H1 (cell line): Measurements from ENCODE around the gene DNAJC21. TPM values are rescaled to one million over a fixed set of nuclear protein-coding genes. Genes with fewer than 3 reads are reported as not detected.

Experiments used
- CTCF ChIA-PET: fragments of 300-600 bp; sonication (Branson Sonifier 250); formaldehyde crosslinking; loops from one replicate; lab custom pipeline; 2021; ENCODE audit not compliant: partially characterized antibody; lab: Charles Lee
- POLR2A ChIA-PET: fragments of 300-600 bp; sonication (Branson Sonifier 250); formaldehyde crosslinking; loops from one replicate; lab custom pipeline; 2021; ENCODE audit warnings: inconsistent platforms; ENCODE audit not compliant: partially characterized antibody; lab: Charles Lee
- DNase-seq, 2 experiments: peaks; one replicate each; pipeline versions ENCODE4 v3.0.0 to v3.0.0-alpha.2; 2010 to 2022; ENCODE audit warnings: low spot score in 2 of 2, low read depth in 1 of 2, mixed read lengths in 1 of 2
- FAIRE-seq: peaks from 2 replicates; lab custom pipeline; 2011; peaks lifted over from hg19 to GRCh38; lab: Jason Lieb, UNC
- H2AFZ ChIP-seq: 2 replicates; pipeline ENCODE4 v1.8.1; 2012; ENCODE audit warnings: low read length, inconsistent platforms
- H2AK5ac ChIP-seq: 2 replicates; pipeline ENCODE4 v1.6.1; 2013; ENCODE audit warnings: low read depth, low read length
- H2BK120ac ChIP-seq: replicated peaks from 2 replicates; pipeline ENCODE3; 2013; ENCODE audit warnings: low read depth, low read length, inconsistent platforms
- H2BK12ac ChIP-seq: 2 replicates; pipeline ENCODE4 v1.6.1; 2013; ENCODE audit warnings: low read depth, low read length
- H2BK15ac ChIP-seq: 2 replicates; pipeline ENCODE4 v1.6.1; 2013; ENCODE audit warnings: low read length
- H2BK20ac ChIP-seq: 2 replicates; pipeline ENCODE4 v1.6.1; 2013; ENCODE audit warnings: low read length
- H2BK5ac ChIP-seq: 2 replicates; pipeline ENCODE4 v1.6.1; 2013; ENCODE audit warnings: low read depth, low read length
- H3K14ac ChIP-seq: 2 replicates; pipeline ENCODE4 v1.6.1; 2013; ENCODE audit warnings: inconsistent platforms; ENCODE audit not compliant: insufficient read length
- H3K18ac ChIP-seq: 2 replicates; pipeline ENCODE4 v1.6.1; 2013; ENCODE audit warnings: low read length; ENCODE audit errors: extremely low read depth
- H3K23ac ChIP-seq: 2 replicates; pipeline ENCODE4 v1.6.1; 2013; ENCODE audit warnings: inconsistent platforms; ENCODE audit not compliant: insufficient read length
- H3K23me2 ChIP-seq: 2 replicates; pipeline ENCODE4 v1.6.1; 2013; ENCODE audit warnings: low read depth, low read length
- H3K27ac ChIP-seq: 2 replicates; pipeline ENCODE4 v1.6.1; 2011; ENCODE audit warnings: low read depth, low read length, inconsistent platforms
- H3K27me3 ChIP-seq, 4 experiments: replicated peaks in 1 of 4; 1 replicate in 1 of 4; 2 replicates in 3 of 4; pipeline versions ENCODE4 v1.6.1 to v1.8.1; 2011 to 2013; ENCODE audit warnings: low read length in 3 of 4, mild to moderate bottlenecking in 3 of 4, inconsistent platforms in 2 of 4, mixed read lengths in 2 of 4, moderate library complexity in 1 of 4; ENCODE audit not compliant: control insufficient read depth in 3 of 4, insufficient read depth in 3 of 4; ENCODE audit errors: extremely low read depth in 1 of 4
- H3K36me3 ChIP-seq, 4 experiments: 2 replicates each; pipeline versions ENCODE4 v1.6.1 to v1.8.1; 2011 to 2013; ENCODE audit warnings: mild to moderate bottlenecking in 4 of 4, low read length in 3 of 4, moderate library complexity in 2 of 4, control low read depth in 1 of 4, inconsistent platforms in 1 of 4; ENCODE audit not compliant: insufficient read depth in 4 of 4, control insufficient read depth in 2 of 4
- H3K4ac ChIP-seq: replicated peaks from 2 replicates; pipeline ENCODE3; 2013; ENCODE audit warnings: low read length, low read depth, mixed read lengths, inconsistent platforms; ENCODE audit not compliant: insufficient read length
- H3K4me1 ChIP-seq, 4 experiments: replicated peaks in 1 of 4; 1 replicate in 1 of 4; 2 replicates in 3 of 4; pipeline versions ENCODE4 v1.6.1 to v1.8.1; 2011 to 2013; ENCODE audit warnings: low read length in 3 of 4, inconsistent platforms in 2 of 4, mixed read lengths in 1 of 4; ENCODE audit not compliant: insufficient read depth in 4 of 4, control insufficient read depth in 3 of 4
- H3K4me2 ChIP-seq, 2 experiments: 2 replicates each; pipeline versions ENCODE4 v1.6.1 to v1.8.1; 2011 to 2013; ENCODE audit warnings: low read depth in 2 of 2, low read length in 2 of 2, control low read depth in 1 of 2, inconsistent platforms in 1 of 2, mild to moderate bottlenecking in 1 of 2; ENCODE audit not compliant: insufficient read depth in 1 of 2
- H3K4me3 ChIP-seq, 4 experiments: fragments of 200-600, 300-600 bp in 1 of 4; sonication (generic), shearing (Covaris generic), sonication (Bioruptor Twin) in 1 of 4; 2 replicates each; pipeline versions ENCODE4 v1.5.1 to v1.8.1; 2011 to 2016; ENCODE audit warnings: low read length in 4 of 4, low read depth in 3 of 4, control low read depth in 2 of 4, inconsistent platforms in 2 of 4, mild to moderate bottlenecking in 2 of 4, mixed read lengths in 1 of 4, moderate library complexity in 1 of 4; ENCODE audit not compliant: insufficient read depth in 2 of 4; ENCODE audit errors: extremely low read depth in 1 of 4
- H3K56ac ChIP-seq: replicated peaks from 2 replicates; pipeline ENCODE3; 2013; ENCODE audit warnings: low read depth, mild to moderate bottlenecking, mixed read lengths, low read length, inconsistent platforms; ENCODE audit not compliant: insufficient read length
- H3K79me1 ChIP-seq: 2 replicates; pipeline ENCODE4 v1.6.1; 2013; ENCODE audit warnings: low read depth, low read length, control low read depth
- H3K79me2 ChIP-seq, 2 experiments: 2 replicates each; pipeline versions ENCODE4 v1.6.1 to v1.8.1; 2012 to 2013; ENCODE audit warnings: low read length in 2 of 2, mild to moderate bottlenecking in 2 of 2, inconsistent platforms in 1 of 2; ENCODE audit not compliant: insufficient read depth in 2 of 2, control insufficient read depth in 1 of 2
- H3K9ac ChIP-seq, 4 experiments: replicated peaks in 1 of 4; 1 replicate in 1 of 4; 2 replicates in 3 of 4; pipeline versions ENCODE4 v1.6.1 to v1.8.1; 2011 to 2013; ENCODE audit warnings: low read depth in 3 of 4, low read length in 3 of 4, control low read depth in 2 of 4, mild to moderate bottlenecking in 2 of 4, moderate library complexity in 2 of 4, inconsistent platforms in 1 of 4; ENCODE audit errors: extremely low read depth in 1 of 4
- H3K9me3 ChIP-seq, 2 experiments: 2 replicates each; pipeline versions ENCODE4 v1.6.1 to v1.8.1; 2012 to 2013; ENCODE audit warnings: mild to moderate bottlenecking in 2 of 2, moderate library complexity in 2 of 2, control low read depth in 1 of 2, inconsistent platforms in 1 of 2, low read depth in 1 of 2, low read length in 1 of 2, mixed read lengths in 1 of 2; ENCODE audit not compliant: insufficient read depth in 2 of 2
- H4K20me1 ChIP-seq, 2 experiments: replicated peaks in 1 of 2; 2 replicates each; pipeline versions ENCODE3 to v1.8.1; 2011 to 2013; ENCODE audit warnings: inconsistent platforms in 2 of 2, low read length in 2 of 2, mild to moderate bottlenecking in 1 of 2; ENCODE audit not compliant: insufficient read depth in 2 of 2, control insufficient read depth in 1 of 2
- H4K5ac ChIP-seq: 2 replicates; pipeline ENCODE4 v1.6.1; 2013; ENCODE audit warnings: low read length, low read depth, mixed read lengths, inconsistent platforms; ENCODE audit not compliant: insufficient read length
- H4K8ac ChIP-seq: 2 replicates; pipeline ENCODE4 v1.8.0; 2013; ENCODE audit warnings: mild to moderate bottlenecking, moderate library complexity, low read length, inconsistent platforms; ENCODE audit not compliant: insufficient read depth; ENCODE audit errors: extremely low read depth
- H4K91ac ChIP-seq: replicated peaks from 2 replicates; pipeline ENCODE3; 2013; ENCODE audit warnings: low read length, mixed read lengths, inconsistent platforms; ENCODE audit not compliant: insufficient read length
- CTBP2 ChIP-seq: IDR thresholded peaks from 2 replicates; pipeline ENCODE4 v1.7.0; 2011; ENCODE audit warnings: borderline replicate concordance, mild to moderate bottlenecking, moderate library complexity, mixed read lengths, low read length; ENCODE audit not compliant: insufficient read depth, insufficient read length
- EZH2 ChIP-seq: fragments of 200-600 bp; sonication (generic); IDR thresholded peaks from 2 replicates; pipeline ENCODE4 v1.7.1; 2012; ENCODE audit warnings: low read depth, mild to moderate bottlenecking, moderate library complexity, low read length, inconsistent platforms; ENCODE audit not compliant: severe bottlenecking
- FOSL1 ChIP-seq: IDR thresholded peaks from 2 replicates; pipeline ENCODE4 v1.6.1; 2011; ENCODE audit warnings: mild to moderate bottlenecking, low read depth, low read length, moderate library complexity; ENCODE audit not compliant: insufficient read depth
- MAFK ChIP-seq: IDR thresholded peaks from 2 replicates; pipeline ENCODE4 v1.6.1; 2012; ENCODE audit warnings: low read depth, mild to moderate bottlenecking, improper control_type of control experiment, low read length
- PHF8 ChIP-seq: fragments of 200-600 bp; sonication (generic); conservative IDR thresholded peaks from 2 replicates; pipeline ENCODE4 v1.7.1; 2012; ENCODE audit warnings: low read depth, mild to moderate bottlenecking, inconsistent platforms, low read length, moderate library complexity
- TAF7 ChIP-seq: optimal IDR thresholded peaks from 2 replicates; pipeline ENCODE3; 2011; ENCODE audit warnings: low read depth, mild to moderate bottlenecking, inconsistent platforms, low read length, moderate library complexity, borderline replicate concordance
- WGBS, 2 experiments: shearing (Covaris generic) in 1 of 2; methylation state at CpG; one replicate each; pipeline versions ENCODE4 v1.1.6 to v1.1.7; 2013 to 2015; ENCODE audit warnings: low lambda C conversion rate in 2 of 2, mixed read lengths in 2 of 2, inconsistent platforms in 1 of 2, low coverage in 1 of 2, missing lambda C conversion rate in 1 of 2; ENCODE audit not compliant: insufficient replicate concordance in 2 of 2, insufficient coverage in 1 of 2, insufficient read length in 1 of 2; ENCODE audit errors: extremely low coverage in 1 of 2, missing lambda C conversion rate in 1 of 2; 5-methylcytosine and 5-hydroxymethylcytosine counted together
- polyA plus RNA-seq, 7 experiments: library from polyadenylated mRNA; depleted of rRNA in 3 of 7; stranded (reverse) in 5 of 7; unstranded in 2 of 7; fragments of >200 nt in 5 of 7; fragments of 200-250 nt in 2 of 7; gene quantifications; 1 replicate in 5 of 7; 2 replicates in 1 of 7; 4 replicates in 1 of 7; pipeline versions ENCODE4 v1.2.1 to v1.2.3, GENCODE V29; 2011 to 2013; ENCODE audit warnings: missing spikeins in 2 of 7, mixed read lengths in 2 of 7
- total RNA-seq: library from RNA; stranded (reverse); fragmentation: NEBNext Ultra II Directional; extraction: Animal tissue kit (Norgen Biotek cat#: 25700); gene quantifications from 2 replicates; pipeline ENCODE4 v1.2.1, GENCODE V29; 2021

DNAJC21 gene
- total and polyA plus RNA-seq, 2 of the 8 experiments (the other 6 are each of a cell fraction or from before 2014, with no cell fraction given) = 5.1 to 47.5 TPM

- FAIRE-seq = no peak
- H3K23ac ChIP-seq = no peak overlapping the region
- no peaks in the 10 kb centered on the region for H4K20me1 ChIP-seq
- TF ChIP-seq CTBP2 (no peak), MAFK (no peak), TAF7 (no peak), PHF8 (no peak), EZH2 (no peak), FOSL1 (no peak)
These were observed 72.5 kb downstream of the DNAJC21 start for GRCh38 chr5:35001842-35002241.

More at GRCh38 chr5:35001842-35002241, 72.5 kb downstream of the DNAJC21 start:
- Histone ChIP-seq H2AK5ac (no peak overlapping the region), H3K27ac (no peak overlapping the region), H2BK5ac (no peak overlapping the region), H3K4me2 (no peak overlapping the region), H3K23me2 (no peaks in the 10 kb centered on the region), H3K14ac (no peak overlapping the region), H3K36me3 (no peaks in the 10 kb centered on the region), H2AFZ (no peak overlapping the region), H3K79me1 (no peaks in the 10 kb centered on the region), H2BK15ac (no peak overlapping the region), H3K56ac (no peak overlapping the region), H2BK20ac (no peak overlapping the region), H3K4me3 (no peak overlapping the region), H3K79me2 (no peaks in the 10 kb centered on the region), H2BK120ac (no peak overlapping the region), H3K9me3 (no peaks in the 10 kb centered on the region), H4K91ac (no peak overlapping the region), H3K4ac (no peak overlapping the region), H3K27me3 (no peaks in the 10 kb centered on the region), H3K18ac (no peak overlapping the region), H4K5ac (no peak overlapping the region), H4K8ac (no peak overlapping the region), H3K9ac (no peak overlapping the region), H2BK12ac (no peak overlapping the region), H3K4me1 (peaks cover 0 to 4% (median 0%) of the 10 kb centered on the region in 4 experiments; a peak in 1 of 7 replicates)
- POLR2A ChIA-PET = no interaction called here
- no peak for DNase-seq
- CTCF ChIA-PET = interaction anchor here (0.7 to 3.4 kb wide), 10 partner anchors 8 to 197 kb away, joined by 3 to 69 read pairs (median 4); no protein-coding TSS in a partner anchor
- 62% methylated on average over 3 of the region's 3 CpGs; no CpG with 5 or more reads in 1 of the 2 experiments for WGBS, 2 experiments
